SK-N-SH treated with all-trans-retinoic acid at 6 μM for 48 hours (cell line): Measurements from ENCODE around the gene ACTL6A.

Experiments
- ATAC-seq: fragments of 200-7000 bp; cut with Tn5 transposase; 3 replicates; pipeline ENCODE4 v1.9.1; 2020; ENCODE audit warnings: mild to moderate bottlenecking, moderate library complexity
- ARNTL ChIP-seq: fragments of 450-650 bp; formaldehyde crosslinking; IDR thresholded peaks from 2 replicates; pipeline ENCODE4 v1.5.0; 2020; ENCODE audit warnings: low read depth, mild to moderate bottlenecking, moderate library complexity, borderline replicate concordance
- BACH2 ChIP-seq: fragments of 250-450 bp; sonication (Bioruptor Pico); IDR thresholded peaks from 2 replicates; pipeline ENCODE4 v1.9.0; 2021; ENCODE audit warnings: mild to moderate bottlenecking, borderline replicate concordance
- CREB5 ChIP-seq: fragments of 250-450 bp; sonication (Bioruptor Pico); IDR thresholded peaks from 2 replicates; pipeline ENCODE4 v1.5.1; 2020; ENCODE audit warnings: low read depth, mild to moderate bottlenecking, moderate library complexity
- CSDC2 ChIP-seq: fragments of 250-450 bp; sonication (Bioruptor Pico); IDR thresholded peaks from 2 replicates; pipeline ENCODE4 v1.5.0; 2020; ENCODE audit warnings: mild to moderate bottlenecking, moderate library complexity
- CSRNP3 ChIP-seq: fragments of 250-450 bp; sonication (Bioruptor Pico); IDR thresholded peaks from 2 replicates; pipeline ENCODE4 v1.5.1; 2021; ENCODE audit warnings: mild to moderate bottlenecking, moderate library complexity
- ESRRG ChIP-seq: fragments of 250-450 bp; sonication (Bioruptor Pico); IDR thresholded peaks from 2 replicates; pipeline ENCODE4 v1.6.1; 2021; ENCODE audit warnings: mild to moderate bottlenecking
- GLIS3 ChIP-seq: fragments of 250-450 bp; sonication (Bioruptor Pico); IDR thresholded peaks from 2 replicates; pipeline ENCODE4 v1.5.0; 2020; ENCODE audit warnings: mild to moderate bottlenecking, moderate library complexity
- ISL1 ChIP-seq: fragments of 250-450 bp; sonication (Bioruptor Pico); IDR thresholded peaks from 2 replicates; pipeline ENCODE4 v2.1.2; 2022; ENCODE audit warnings: mild to moderate bottlenecking, moderate library complexity
- OSR1 ChIP-seq: fragments of 250-450 bp; sonication (Bioruptor Pico); IDR thresholded peaks from 2 replicates; pipeline ENCODE4 v1.8.0; 2022; ENCODE audit warnings: moderate library complexity, mild to moderate bottlenecking, inconsistent platforms
- PATZ1 ChIP-seq: fragments of 250-450 bp; sonication (Bioruptor Pico); IDR thresholded peaks from 2 replicates; pipeline ENCODE4 v1.8.0; 2020; ENCODE audit warnings: mild to moderate bottlenecking, moderate library complexity, borderline replicate concordance
- PPARA ChIP-seq: fragments of 250-450 bp; sonication (Bioruptor Pico); IDR thresholded peaks from 2 replicates; pipeline ENCODE4 v1.5.0; 2020; ENCODE audit warnings: mild to moderate bottlenecking, borderline replicate concordance
- RARB ChIP-seq: fragments of 250-450 bp; sonication (Bioruptor Pico); IDR thresholded peaks from 2 replicates; pipeline ENCODE4 v1.8.0; 2021; ENCODE audit warnings: mild to moderate bottlenecking, moderate library complexity
- SNAI2 ChIP-seq: fragments of 250-450 bp; sonication (Bioruptor Pico); IDR thresholded peaks from 2 replicates; pipeline ENCODE4 v1.5.0; 2020; ENCODE audit warnings: mild to moderate bottlenecking, moderate library complexity
- TCF4 ChIP-seq: fragments of 250-450 bp; sonication (Bioruptor Pico); IDR thresholded peaks from 2 replicates; pipeline ENCODE4 v1.8.0; 2021; ENCODE audit warnings: mild to moderate bottlenecking, moderate library complexity, borderline replicate concordance
- TOX ChIP-seq: fragments of 250-450 bp; sonication (Bioruptor Pico); IDR thresholded peaks from 2 replicates; pipeline ENCODE4 v1.8.0; 2021; ENCODE audit warnings: mild to moderate bottlenecking, moderate library complexity, borderline replicate concordance
- TSHZ2 ChIP-seq: fragments of 250-450 bp; sonication (Bioruptor Pico); IDR thresholded peaks from 2 replicates; pipeline ENCODE4 v1.5.0; 2020; ENCODE audit warnings: mild to moderate bottlenecking, moderate library complexity
- ZC3H10 ChIP-seq: fragments of 250-450 bp; sonication (Bioruptor Pico); IDR thresholded peaks from 2 replicates; pipeline ENCODE4 v1.5.1; 2021; ENCODE audit warnings: mild to moderate bottlenecking, moderate library complexity
- ZFP3 ChIP-seq: fragments of 250-450 bp; sonication (Bioruptor Pico); IDR thresholded peaks from 2 replicates; pipeline ENCODE4 v1.5.0; 2020; ENCODE audit warnings: mild to moderate bottlenecking, moderate library complexity
- ZFP30 ChIP-seq: fragments of 450-650 bp; formaldehyde crosslinking; IDR thresholded peaks from 2 replicates; pipeline ENCODE4 v1.5.0; 2022; ENCODE audit warnings: mild to moderate bottlenecking, moderate library complexity
- ZNF565 ChIP-seq: fragments of 450-650 bp; formaldehyde crosslinking; conservative IDR thresholded peaks from 2 replicates; pipeline ENCODE4 v1.5.0; 2020; ENCODE audit warnings: low read depth, mild to moderate bottlenecking, moderate library complexity
- ZNF70 ChIP-seq: fragments of 450-650 bp; formaldehyde crosslinking; IDR thresholded peaks from 2 replicates; pipeline ENCODE4 v1.5.0; 2020; ENCODE audit warnings: mild to moderate bottlenecking, moderate library complexity
- ZNF8 ChIP-seq: fragments of 450-650 bp; formaldehyde crosslinking; IDR thresholded peaks from 2 replicates; pipeline ENCODE4 v1.5.0; 2020; ENCODE audit warnings: mild to moderate bottlenecking, moderate library complexity

Gene ACTL6A

GRCh38 chr3:179531576-179531975 is 31.1 kb upstream of the ACTL6A start:
- TF ChIP-seq ESRRG (CRISPR knock-in tag) (no peak), ZNF70 (CRISPR knock-in tag) (no peak), CSRNP3 (CRISPR knock-in tag) (no peak), ZC3H10 (no peak), OSR1 (CRISPR knock-in tag) (no peak), PATZ1 (CRISPR knock-in tag) (no peak), ISL1 (no peak), ARNTL (CRISPR knock-in tag) (no peak), PPARA (no peak), ZFP3 (CRISPR knock-in tag) (no peak), ZNF8 (CRISPR knock-in tag) (no peak), CSDC2 (CRISPR knock-in tag) (no peak), TSHZ2 (CRISPR knock-in tag) (no peak), RARB (CRISPR knock-in tag) (no peak), ZNF565 (CRISPR knock-in tag) (no peak), ZFP30 (no peak), BACH2 (CRISPR knock-in tag) (no peak), GLIS3 (CRISPR knock-in tag) (no peak), TCF4 (CRISPR knock-in tag) (no peak), SNAI2 (CRISPR knock-in tag) (no peak)
- ATAC-seq = no peak

- ATAC-seq = no peak
- TF ChIP-seq ZNF565 (CRISPR knock-in tag) (no peak), ZC3H10 (no peak), RARB (CRISPR knock-in tag) (no peak), ZNF70 (CRISPR knock-in tag) (no peak), GLIS3 (CRISPR knock-in tag) (no peak), ZFP30 (no peak), TSHZ2 (CRISPR knock-in tag) (no peak), ZNF8 (CRISPR knock-in tag) (no peak), TOX (CRISPR knock-in tag) (no peak), PATZ1 (CRISPR knock-in tag) (no peak), SNAI2 (CRISPR knock-in tag) (no peak), CREB5 (no peak)
Measured at GRCh38 chr3:179533274-179533673, 29.5 kb upstream of the ACTL6A start.
